ENCODE data around the gene APLP2.

GRCh38 chr11:130071211-130071712, 1.6 kb downstream of the APLP2 start:
- TF ChIP-seq, protein P1, sequence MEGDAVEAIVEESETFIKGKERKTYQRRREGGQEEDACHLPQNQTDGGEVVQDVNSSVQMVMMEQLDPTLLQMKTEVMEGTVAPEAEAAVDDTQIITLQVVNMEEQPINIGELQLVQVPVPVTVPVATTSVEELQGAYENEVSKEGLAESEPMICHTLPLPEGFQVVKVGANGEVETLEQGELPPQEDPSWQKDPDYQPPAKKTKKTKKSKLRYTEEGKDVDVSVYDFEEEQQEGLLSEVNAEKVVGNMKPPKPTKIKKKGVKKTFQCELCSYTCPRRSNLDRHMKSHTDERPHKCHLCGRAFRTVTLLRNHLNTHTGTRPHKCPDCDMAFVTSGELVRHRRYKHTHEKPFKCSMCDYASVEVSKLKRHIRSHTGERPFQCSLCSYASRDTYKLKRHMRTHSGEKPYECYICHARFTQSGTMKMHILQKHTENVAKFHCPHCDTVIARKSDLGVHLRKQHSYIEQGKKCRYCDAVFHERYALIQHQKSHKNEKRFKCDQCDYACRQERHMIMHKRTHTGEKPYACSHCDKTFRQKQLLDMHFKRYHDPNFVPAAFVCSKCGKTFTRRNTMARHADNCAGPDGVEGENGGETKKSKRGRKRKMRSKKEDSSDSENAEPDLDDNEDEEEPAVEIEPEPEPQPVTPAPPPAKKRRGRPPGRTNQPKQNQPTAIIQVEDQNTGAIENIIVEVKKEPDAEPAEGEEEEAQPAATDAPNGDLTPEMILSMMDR (conservative IDR thresholded peaks at IDR 0.05; ENCODE audit: low read depth, low read length), result no peak
- no peak for TF ChIP-seq EZH2 (IDR thresholded peaks at IDR 0.05; ENCODE audit: low read length, unreplicated experiment)
